Osteoblast (primary cell): Measurements from ENCODE around the gene MYCN. TPM values are rescaled to one million over a fixed set of nuclear protein-coding genes. Genes with fewer than 3 reads are reported as not detected.

Experiments used
- DNase-seq: peaks from one replicate; pipeline ENCODE4 v3.0.0; 2011; ENCODE audit warnings: low spot score, mixed read lengths; ENCODE audit not compliant: insufficient read length; ENCODE audit errors: missing footprints
- H2AFZ ChIP-seq: 2 replicates; pipeline ENCODE4 v1.6.0; 2011; ENCODE audit warnings: mild to moderate bottlenecking, low read length
- H3K27ac ChIP-seq: 2 replicates; pipeline ENCODE4 v1.5.1; 2011; ENCODE audit warnings: mild to moderate bottlenecking, low read depth, low read length, moderate library complexity
- H3K27me3 ChIP-seq: 2 replicates; pipeline ENCODE4 v1.6.0; 2012; ENCODE audit warnings: mild to moderate bottlenecking, control low read depth, inconsistent platforms, low read length, moderate library complexity; ENCODE audit not compliant: insufficient read depth
- H3K36me3 ChIP-seq: 2 replicates; pipeline ENCODE4 v1.5.1; 2011; ENCODE audit warnings: mild to moderate bottlenecking, low read length, control low read depth, moderate library complexity; ENCODE audit not compliant: insufficient read depth
- H3K4me1 ChIP-seq: 2 replicates; pipeline ENCODE4 v1.5.1; 2011; ENCODE audit warnings: mild to moderate bottlenecking, low read length, control low read depth, moderate library complexity; ENCODE audit not compliant: insufficient read depth
- H3K4me2 ChIP-seq: 2 replicates; pipeline ENCODE4 v1.6.0; 2011; ENCODE audit warnings: mild to moderate bottlenecking, low read length; ENCODE audit not compliant: insufficient read depth
- H3K4me3 ChIP-seq: fragments of 200-600 bp; sonication (generic); 3 replicates; pipeline ENCODE4 v1.5.1; 2012; ENCODE audit warnings: mild to moderate bottlenecking, low read length, inconsistent platforms; ENCODE audit not compliant: insufficient read depth
- H3K79me2 ChIP-seq: 2 replicates; pipeline ENCODE4 v1.6.0; 2012; ENCODE audit warnings: mild to moderate bottlenecking, low read length, control low read depth, inconsistent platforms; ENCODE audit not compliant: insufficient read depth
- H3K9me3 ChIP-seq: 2 replicates; pipeline ENCODE4 v1.5.1; 2011; ENCODE audit warnings: low read depth, low read length, control low read depth
- H4K20me1 ChIP-seq: 2 replicates; pipeline ENCODE4 v1.6.0; 2012; ENCODE audit warnings: mild to moderate bottlenecking, low read length, control low read depth; ENCODE audit not compliant: insufficient read depth
- total RNA-seq: library from RNA; depleted of rRNA; stranded (reverse); fragments of >200 nt; gene quantifications from 2 replicates; pipeline ENCODE4 v1.2.3, GENCODE V29; 2012
- TF ChIP-seq, protein P1 (sequence below): IDR thresholded peaks from 2 replicates; pipeline ENCODE4 v1.5.1; 2011; ENCODE audit warnings: mild to moderate bottlenecking, low read depth, low read length, moderate library complexity; ENCODE audit errors: extremely low read depth

Gene MYCN
- total RNA-seq, 1 donor: not detected

DNA sequence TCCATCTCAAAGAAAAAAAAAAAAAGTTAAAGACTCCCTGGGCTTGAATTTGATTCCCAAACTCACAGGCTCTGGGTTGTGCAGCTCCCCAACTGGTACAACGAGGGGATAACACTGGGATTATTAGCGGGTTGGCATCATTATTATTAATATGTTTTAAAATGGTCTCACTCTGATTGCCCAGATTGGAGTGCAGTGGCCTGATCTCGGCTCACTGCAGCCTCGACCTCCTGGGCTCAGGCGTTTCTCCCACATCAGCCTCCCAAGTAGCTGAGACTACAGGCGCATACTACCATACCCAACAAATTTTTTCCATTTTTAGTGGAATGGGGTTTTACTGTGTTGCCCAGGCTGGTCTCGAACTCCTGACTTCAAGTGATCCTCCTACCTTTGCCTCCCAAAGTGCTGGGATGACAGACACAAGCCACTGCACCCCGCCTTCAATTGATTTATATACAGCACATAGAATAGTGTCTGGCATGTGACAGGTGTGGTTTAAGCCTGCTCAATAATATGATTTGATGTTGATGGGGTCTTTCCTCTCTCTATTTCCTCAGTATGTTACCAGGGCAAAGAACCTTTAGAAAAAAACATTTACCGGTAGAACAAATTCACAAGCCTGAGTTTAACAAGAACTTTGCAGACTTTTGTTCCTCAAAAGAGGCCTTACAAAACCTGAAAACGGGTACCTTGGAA is 12.2 kb downstream of the MYCN start:
- Histone ChIP-seq H3K4me1 (no peaks in the 10 kb centered on the region), H3K4me3 (no peak overlapping the region), H3K36me3 (no peaks in the 10 kb centered on the region), H3K4me2 (no peak overlapping the region), H2AFZ (no peak overlapping the region), H3K9me3 (no peaks in the 10 kb centered on the region), H3K27ac (no peak overlapping the region), H3K27me3 (no peaks in the 10 kb centered on the region), H4K20me1 (no peaks in the 10 kb centered on the region), H3K79me2 (no peaks in the 10 kb centered on the region)
- TF ChIP-seq, protein P1, sequence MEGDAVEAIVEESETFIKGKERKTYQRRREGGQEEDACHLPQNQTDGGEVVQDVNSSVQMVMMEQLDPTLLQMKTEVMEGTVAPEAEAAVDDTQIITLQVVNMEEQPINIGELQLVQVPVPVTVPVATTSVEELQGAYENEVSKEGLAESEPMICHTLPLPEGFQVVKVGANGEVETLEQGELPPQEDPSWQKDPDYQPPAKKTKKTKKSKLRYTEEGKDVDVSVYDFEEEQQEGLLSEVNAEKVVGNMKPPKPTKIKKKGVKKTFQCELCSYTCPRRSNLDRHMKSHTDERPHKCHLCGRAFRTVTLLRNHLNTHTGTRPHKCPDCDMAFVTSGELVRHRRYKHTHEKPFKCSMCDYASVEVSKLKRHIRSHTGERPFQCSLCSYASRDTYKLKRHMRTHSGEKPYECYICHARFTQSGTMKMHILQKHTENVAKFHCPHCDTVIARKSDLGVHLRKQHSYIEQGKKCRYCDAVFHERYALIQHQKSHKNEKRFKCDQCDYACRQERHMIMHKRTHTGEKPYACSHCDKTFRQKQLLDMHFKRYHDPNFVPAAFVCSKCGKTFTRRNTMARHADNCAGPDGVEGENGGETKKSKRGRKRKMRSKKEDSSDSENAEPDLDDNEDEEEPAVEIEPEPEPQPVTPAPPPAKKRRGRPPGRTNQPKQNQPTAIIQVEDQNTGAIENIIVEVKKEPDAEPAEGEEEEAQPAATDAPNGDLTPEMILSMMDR: no peak
- no peak for DNase-seq

DNA sequence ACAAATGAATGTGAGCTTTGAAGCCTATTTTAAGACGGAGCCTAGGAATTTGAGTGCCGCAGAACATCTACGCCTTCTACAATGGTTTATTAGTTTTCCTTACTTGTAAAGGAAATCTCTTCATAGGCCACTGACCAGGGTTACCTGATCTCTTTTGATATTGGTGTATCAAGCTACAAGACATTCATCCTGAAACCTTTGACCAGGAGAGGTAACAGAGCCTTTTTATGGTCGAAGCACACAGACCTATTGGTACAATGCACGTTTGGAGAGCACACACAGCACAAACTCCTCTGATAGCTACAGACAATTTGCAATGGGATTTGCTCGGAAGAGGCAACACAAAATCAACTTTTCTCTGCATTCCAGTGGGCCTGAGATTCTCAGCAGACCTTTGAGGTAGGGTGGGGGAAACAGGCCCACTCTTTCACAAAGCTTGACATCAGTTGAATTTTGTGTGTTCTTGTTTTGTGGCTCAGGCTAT is 12.8 kb downstream of the MYCN start:
- no peak overlapping the region for H3K4me3 ChIP-seq
- no peak for DNase-seq
- no peaks in the 10 kb centered on the region for H3K36me3 ChIP-seq
- no peaks in the 10 kb centered on the region for H4K20me1 ChIP-seq
- H3K9me3 ChIP-seq: no peaks in the 10 kb centered on the region
- H3K27ac ChIP-seq: no peak overlapping the region
- H3K79me2 ChIP-seq: no peaks in the 10 kb centered on the region
- H2AFZ ChIP-seq: no peak overlapping the region
- TF ChIP-seq, protein P1: no peak
- H3K4me2 ChIP-seq: no peak overlapping the region
- H3K27me3 ChIP-seq: no peaks in the 10 kb centered on the region
- no peaks in the 10 kb centered on the region for H3K4me1 ChIP-seq

DNA sequence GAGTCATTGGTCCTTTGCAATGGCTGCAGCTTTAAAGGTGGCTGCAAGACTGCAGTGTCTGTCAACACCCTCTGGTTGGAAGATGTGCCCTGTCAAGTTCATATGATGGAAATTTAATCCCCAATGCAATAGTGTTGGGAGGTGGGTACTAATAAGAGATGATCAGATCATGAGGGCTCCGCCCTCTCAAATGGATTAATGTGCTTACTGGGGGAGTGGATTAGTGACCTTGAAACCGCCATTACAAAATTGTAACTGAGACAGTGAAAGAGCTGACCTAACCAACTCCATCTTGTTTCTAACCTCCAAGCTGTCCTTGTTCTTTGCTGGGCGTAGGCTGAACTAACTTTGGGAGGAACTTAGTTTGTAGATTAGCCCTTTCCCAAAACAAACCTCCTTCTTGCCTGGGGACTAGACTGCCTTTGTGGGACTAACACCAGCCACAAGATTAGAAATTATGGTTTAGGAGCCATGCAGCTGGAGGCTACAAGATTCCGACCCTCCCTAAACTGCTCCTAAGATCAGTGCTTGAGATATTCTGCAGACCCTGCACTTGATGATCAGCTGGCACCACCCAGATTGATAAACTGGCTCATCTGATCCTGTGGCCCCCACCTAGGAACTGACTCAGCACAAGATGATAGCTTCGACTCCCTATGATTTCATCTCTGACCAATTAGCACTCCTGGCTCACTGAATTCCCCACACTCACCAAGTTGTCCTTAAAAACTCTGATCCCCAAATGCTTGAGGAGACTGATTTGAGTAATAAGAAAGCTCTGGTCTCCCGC is 13.7 kb downstream of the MYCN start:
- Histone ChIP-seq H3K27ac (no peak overlapping the region), H3K4me1 (no peaks in the 10 kb centered on the region), H3K36me3 (no peaks in the 10 kb centered on the region), H3K27me3 (no peaks in the 10 kb centered on the region), H2AFZ (no peak overlapping the region), H3K4me2 (no peak overlapping the region), H3K9me3 (no peaks in the 10 kb centered on the region), H3K79me2 (no peaks in the 10 kb centered on the region), H3K4me3 (no peak overlapping the region), H4K20me1 (no peaks in the 10 kb centered on the region)
- TF ChIP-seq, protein P1: no peak
- no peak for DNase-seq

DNA sequence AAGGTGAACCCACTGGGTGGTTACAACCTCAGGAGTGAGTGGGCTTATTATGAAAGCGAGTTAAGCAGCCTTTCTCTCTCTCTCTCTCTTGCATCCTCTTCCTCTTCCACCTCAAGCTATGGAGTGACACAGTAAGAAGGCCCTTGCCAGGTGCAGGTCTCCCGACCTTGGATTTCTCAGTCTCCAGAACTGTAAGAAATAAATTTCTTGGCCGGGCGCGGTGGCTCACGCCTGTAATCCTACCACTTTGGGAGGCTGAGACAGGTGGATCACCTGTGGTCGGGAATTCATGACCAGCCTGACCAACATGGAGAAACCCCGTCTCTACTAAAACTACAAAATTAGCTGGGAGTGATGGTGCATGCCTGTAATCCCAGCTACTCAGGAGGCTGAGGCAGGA is 14.4 kb downstream of the MYCN start:
- no peak overlapping the region for H3K4me2 ChIP-seq
- DNase-seq: no peak
- H2AFZ ChIP-seq: no peak overlapping the region
- no peaks in the 10 kb centered on the region for H3K36me3 ChIP-seq
- no peaks in the 10 kb centered on the region for H3K9me3 ChIP-seq
- H3K27me3 ChIP-seq: no peaks in the 10 kb centered on the region
- no peaks in the 10 kb centered on the region for H3K4me1 ChIP-seq
- H3K79me2 ChIP-seq: no peaks in the 10 kb centered on the region
- TF ChIP-seq, protein P1: no peak
- H3K27ac ChIP-seq: no peak overlapping the region
- no peak overlapping the region for H3K4me3 ChIP-seq
- no peaks in the 10 kb centered on the region for H4K20me1 ChIP-seq
